GM12878 (cell line): ENCODE measurements around the gene PLSCR1.

ENCODE experiments used
- CEBPB ChIP-seq, 2 experiments: fragments of 150-350 bp in 1 of 2; IDR thresholded peaks; 2 replicates each; pipeline ENCODE4 v1.6.1; 2012 to 2014; ENCODE audit warnings: low read depth in 2 of 2, low read length in 2 of 2, borderline replicate concordance in 1 of 2, inconsistent platforms in 1 of 2
- CTCF ChIP-seq, 3 experiments: IDR thresholded peaks in 2 of 3; conservative IDR thresholded peaks in 1 of 3; 2 replicates each; pipeline ENCODE4 v1.5.1; 2011; ENCODE audit warnings: low read depth in 3 of 3, low read length in 3 of 3, mild to moderate bottlenecking in 3 of 3, control low read depth in 2 of 3, moderate library complexity in 2 of 3, inconsistent platforms in 1 of 3, mixed read lengths in 1 of 3; ENCODE audit not compliant: control insufficient read depth in 2 of 3, insufficient read depth in 1 of 3; ENCODE audit errors: extremely low read depth in 1 of 3
- EP300 ChIP-seq, 2 experiments: fragments of 150-350 bp in 1 of 2; IDR thresholded peaks; 2 replicates each; pipeline ENCODE4 v1.6.1; 2011 to 2012; ENCODE audit warnings: low read depth in 2 of 2, low read length in 2 of 2, borderline replicate concordance in 1 of 2, improper control_type of control experiment in 1 of 2, inconsistent platforms in 1 of 2; ENCODE audit not compliant: control insufficient read depth in 1 of 2
- EZH2 ChIP-seq: IDR thresholded peaks from 2 replicates; pipeline ENCODE4 v1.6.1; 2012; ENCODE audit warnings: low read depth, mild to moderate bottlenecking, control low read depth, inconsistent platforms, low read length, borderline replicate concordance; ENCODE audit not compliant: control insufficient read depth
- HCFC1 ChIP-seq: fragments of 150-350 bp; IDR thresholded peaks from 2 replicates; pipeline ENCODE4 v1.6.1; 2014; ENCODE audit warnings: low read length
- HDGF ChIP-seq: fragments of 450-650 bp; IDR thresholded peaks from 2 replicates; pipeline ENCODE4 v1.6.1; 2016; ENCODE audit warnings: antibody characterized with exemption
- MXI1 ChIP-seq: fragments of 150-350 bp; IDR thresholded peaks from 2 replicates; pipeline ENCODE4 v1.6.1; 2011; ENCODE audit warnings: low read depth, mild to moderate bottlenecking, inconsistent platforms, low read length, improper control_type of control experiment
- SPI1 ChIP-seq: IDR thresholded peaks from 2 replicates; pipeline ENCODE4 v1.6.1; 2011; ENCODE audit warnings: low read depth, mild to moderate bottlenecking, low read length, moderate library complexity, borderline replicate concordance; ENCODE audit not compliant: insufficient read depth
- SREBF2 ChIP-seq: IDR thresholded peaks from 2 replicates; pipeline ENCODE4 v1.6.1; 2012; ENCODE audit warnings: mild to moderate bottlenecking, low read length
- SUPT20H ChIP-seq: IDR thresholded peaks from 2 replicates; pipeline ENCODE4 v1.6.1; 2011; ENCODE audit warnings: low read depth, mild to moderate bottlenecking, low read length, moderate library complexity, borderline replicate concordance; ENCODE audit not compliant: control insufficient read depth
- SUZ12 ChIP-seq: fragments of 200-600 bp; sonication (generic); IDR thresholded peaks from one replicate; pipeline ENCODE4 v1.6.1; 2018; ENCODE audit warnings: antibody characterized with exemption, mild to moderate bottlenecking; ENCODE audit not compliant: unreplicated experiment
- YY1 ChIP-seq: IDR thresholded peaks from 2 replicates; pipeline ENCODE4 v1.6.1; 2011; ENCODE audit warnings: low read depth, mild to moderate bottlenecking, low read length
- ZNF274 ChIP-seq: IDR thresholded peaks from one replicate; pipeline ENCODE4 v1.8.0; 2011; ENCODE audit not compliant: insufficient read length, insufficient read depth
- ZNF384 ChIP-seq: IDR thresholded peaks from 2 replicates; pipeline ENCODE4 v1.6.1; 2012; ENCODE audit warnings: low read depth, mild to moderate bottlenecking, low read length, improper control_type of control experiment, borderline replicate concordance

DNA sequence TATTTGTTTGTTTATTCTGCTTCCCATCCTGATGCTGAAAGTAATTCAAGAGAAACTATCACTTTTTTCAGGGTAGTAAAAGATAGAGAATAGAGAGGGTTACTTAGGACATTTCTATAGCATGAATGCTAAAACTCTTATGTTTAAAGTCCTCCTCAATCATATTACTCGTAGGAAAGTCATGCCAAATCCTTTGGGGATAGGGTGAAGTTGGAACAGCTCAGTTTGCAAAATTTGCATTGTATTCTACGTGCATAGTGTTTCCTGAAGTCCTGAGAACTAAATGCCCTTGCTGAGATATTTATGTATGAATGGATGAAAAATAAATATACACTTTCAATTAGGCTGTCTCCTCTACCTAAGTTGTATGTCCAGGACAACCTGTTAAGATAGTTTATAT lies 46.1 kb upstream of the PLSCR1 start:
- TF ChIP-seq MXI1 (no peak), SUZ12 (no peak), ZNF384 (no peak), EP300 (IDR thresholded peaks at IDR 0.05; ENCODE audit: borderline replicate concordance in 1 of 2, control insufficient read depth in 1 of 2, low read depth in 2 of 2, low read length in 2 of 2) (no peak), EZH2 (no peak), HCFC1 (no peak), SUPT20H (no peak), HDGF (no peak), CEBPB (IDR thresholded peaks at IDR 0.05; ENCODE audit: borderline replicate concordance in 1 of 2, low read depth in 2 of 2, low read length in 2 of 2) (no peak), CTCF (IDR thresholded peaks at IDR 0.05 in 2 of 3, conservative IDR thresholded peaks at IDR 0.05 in 1 of 3; ENCODE audit: control insufficient read depth in 2 of 3, extremely low read depth in 1 of 3, insufficient read depth in 1 of 3, low read depth in 3 of 3, low read length in 3 of 3) (no peak), SPI1 (no peak), ZNF274 (no peak), YY1 (no peak), SREBF2 (no peak)
